Gastrocnemius medialis (tissue), 4 donors: ENCODE data around the gene COL6A2.

ENCODE experiments used
- POLR2A ChIP-seq, 2 donors: fragments of 450-650 bp; IDR thresholded peaks; one replicate each; pipeline ENCODE4 v1.6.1; 2017; ENCODE audit warnings: antibody characterized with exemption in 2 of 2, mild to moderate bottlenecking in 2 of 2, moderate library complexity in 2 of 2
- TF ChIP-seq, protein P1 (sequence below), 5 experiments: fragments of 450-650 bp in 3 of 5; fragments of 200-600 bp in 2 of 5; sonication (generic) in 2 of 5; IDR thresholded peaks in 4 of 5; conservative IDR thresholded peaks in 1 of 5; 1 replicate in 4 of 5; 2 replicates in 1 of 5; pipeline ENCODE4 v1.5.1; 2016 to 2019; ENCODE audit warnings: antibody characterized with exemption in 5 of 5, mild to moderate bottlenecking in 3 of 5, moderate library complexity in 3 of 5

DNA sequence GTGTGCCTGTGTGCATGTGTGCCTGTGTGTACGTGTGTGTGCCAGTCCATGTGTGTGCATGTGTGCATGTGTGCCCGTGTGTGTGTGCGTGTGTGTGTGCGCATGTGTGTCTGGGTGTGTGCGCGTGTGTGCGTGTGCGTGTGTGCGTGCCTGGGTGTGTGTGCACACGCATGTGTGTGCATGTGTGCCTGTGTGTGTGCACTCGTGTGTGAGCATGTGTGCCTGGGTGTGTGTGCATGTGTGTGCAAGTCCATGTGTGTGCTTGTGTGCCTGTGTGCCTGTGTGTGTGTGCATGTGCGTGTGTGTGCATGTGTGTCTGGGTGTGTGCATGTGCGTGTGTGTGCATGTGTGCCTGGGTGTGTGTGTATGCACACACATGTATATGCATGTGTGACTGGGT lies 28.7 kb upstream of the COL6A2 start:
- no peak for TF ChIP-seq POLR2A (IDR thresholded peaks at IDR 0.05)
- TF ChIP-seq, protein P1, sequence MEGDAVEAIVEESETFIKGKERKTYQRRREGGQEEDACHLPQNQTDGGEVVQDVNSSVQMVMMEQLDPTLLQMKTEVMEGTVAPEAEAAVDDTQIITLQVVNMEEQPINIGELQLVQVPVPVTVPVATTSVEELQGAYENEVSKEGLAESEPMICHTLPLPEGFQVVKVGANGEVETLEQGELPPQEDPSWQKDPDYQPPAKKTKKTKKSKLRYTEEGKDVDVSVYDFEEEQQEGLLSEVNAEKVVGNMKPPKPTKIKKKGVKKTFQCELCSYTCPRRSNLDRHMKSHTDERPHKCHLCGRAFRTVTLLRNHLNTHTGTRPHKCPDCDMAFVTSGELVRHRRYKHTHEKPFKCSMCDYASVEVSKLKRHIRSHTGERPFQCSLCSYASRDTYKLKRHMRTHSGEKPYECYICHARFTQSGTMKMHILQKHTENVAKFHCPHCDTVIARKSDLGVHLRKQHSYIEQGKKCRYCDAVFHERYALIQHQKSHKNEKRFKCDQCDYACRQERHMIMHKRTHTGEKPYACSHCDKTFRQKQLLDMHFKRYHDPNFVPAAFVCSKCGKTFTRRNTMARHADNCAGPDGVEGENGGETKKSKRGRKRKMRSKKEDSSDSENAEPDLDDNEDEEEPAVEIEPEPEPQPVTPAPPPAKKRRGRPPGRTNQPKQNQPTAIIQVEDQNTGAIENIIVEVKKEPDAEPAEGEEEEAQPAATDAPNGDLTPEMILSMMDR (IDR thresholded peaks at IDR 0.05 in 4 of 5, conservative IDR thresholded peaks at IDR 0.05 in 1 of 5), result no peak
